ENCODE results near the gene LGI4.
"Not testable (repeated sequence)": the region's sequence is repeated elsewhere in the genome, so short reads cannot be mapped to it uniquely, and the experiment has no call there.

LGI4 gene

GRCh38 chr19:35160629-35161433 lies 26.0 kb upstream of the LGI4 start:
- no peak for DNase-seq (ENCODE audit: low spot score)

GRCh38 chr19:35159606-35160005 lies 24.7 kb upstream of the LGI4 start:
- no peak for DNase-seq (ENCODE audit: low spot score)

- no peak for DNase-seq (ENCODE audit: low spot score)
These were observed 22.6 kb upstream of the LGI4 start for GRCh38 chr19:35157431-35157830.

GRCh38 chr19:35156673-35157014 lies 21.8 kb upstream of the LGI4 start:
- no peak for DNase-seq (ENCODE audit: low spot score)

GRCh38 chr19:35155981-35156672 lies 21.3 kb upstream of the LGI4 start:
- no peak for DNase-seq (ENCODE audit: low spot score)

- no peak for DNase-seq (ENCODE audit: low spot score)
These were observed 20.6 kb upstream of the LGI4 start for GRCh38 chr19:35155441-35155840.

- DNase-seq (ENCODE audit: low spot score) = peak; percentile 70
These were observed 19.9 kb upstream of the LGI4 start, which contains the start of gene FXYD5 for GRCh38 chr19:35154525-35155406. TSS of gene FXYD5 (plus strand) at chr19:35154735. CDS start at chr19:35155551, 816 bp downstream.

GRCh38 chr19:35153701-35154524 lies 19.1 kb upstream of the LGI4 start:
- DNase-seq (ENCODE audit: low spot score) = peak; percentile 78

- not testable (repeated sequence) for DNase-seq (ENCODE audit: low spot score)
These were observed 18.3 kb upstream of the LGI4 start for GRCh38 chr19:35153129-35153522.

GRCh38 chr19:35151273-35152065 lies 16.6 kb upstream of the LGI4 start:
- DNase-seq (ENCODE audit: low spot score) = no peak

- no peak for DNase-seq (ENCODE audit: low spot score)
These were observed 15.6 kb upstream of the LGI4 start for GRCh38 chr19:35150445-35150844.

- DNase-seq (ENCODE audit: low spot score) = no peak
These were observed 14.6 kb upstream of the LGI4 start for GRCh38 chr19:35149463-35149862.

GRCh38 chr19:35146746-35147459 lies 12.0 kb upstream of the LGI4 start:
- DNase-seq (ENCODE audit: low spot score) = no peak

- DNase-seq (ENCODE audit: low spot score) = peak; percentile 63
These were observed 10.0 kb upstream of the LGI4 start for GRCh38 chr19:35144600-35145436.

GRCh38 chr19:35144259-35144599 lies 9.4 kb upstream of the LGI4 start:
- DNase-seq (ENCODE audit: low spot score) = no peak

- DNase-seq (ENCODE audit: low spot score) = no peak
These were observed 9.0 kb upstream of the LGI4 start for GRCh38 chr19:35143818-35144217.

GRCh38 chr19:35143231-35143715 lies 8.4 kb upstream of the LGI4 start, which contains the start of gene FXYD7:
TSS of gene FXYD7 (plus strand) at chr19:35143255. CDS start at chr19:35143334, 79 bp downstream.
- no peak for DNase-seq (ENCODE audit: low spot score)

GRCh38 chr19:35142606-35143230 lies 7.9 kb upstream of the LGI4 start:
- DNase-seq (ENCODE audit: low spot score) = peak; percentile 83
